ENCODE data around the gene AMMECR1L.
"Not testable (repeated sequence)": the region's sequence is repeated elsewhere in the genome, so short reads cannot be mapped to it uniquely, and the experiment has no call there.

DNA sequence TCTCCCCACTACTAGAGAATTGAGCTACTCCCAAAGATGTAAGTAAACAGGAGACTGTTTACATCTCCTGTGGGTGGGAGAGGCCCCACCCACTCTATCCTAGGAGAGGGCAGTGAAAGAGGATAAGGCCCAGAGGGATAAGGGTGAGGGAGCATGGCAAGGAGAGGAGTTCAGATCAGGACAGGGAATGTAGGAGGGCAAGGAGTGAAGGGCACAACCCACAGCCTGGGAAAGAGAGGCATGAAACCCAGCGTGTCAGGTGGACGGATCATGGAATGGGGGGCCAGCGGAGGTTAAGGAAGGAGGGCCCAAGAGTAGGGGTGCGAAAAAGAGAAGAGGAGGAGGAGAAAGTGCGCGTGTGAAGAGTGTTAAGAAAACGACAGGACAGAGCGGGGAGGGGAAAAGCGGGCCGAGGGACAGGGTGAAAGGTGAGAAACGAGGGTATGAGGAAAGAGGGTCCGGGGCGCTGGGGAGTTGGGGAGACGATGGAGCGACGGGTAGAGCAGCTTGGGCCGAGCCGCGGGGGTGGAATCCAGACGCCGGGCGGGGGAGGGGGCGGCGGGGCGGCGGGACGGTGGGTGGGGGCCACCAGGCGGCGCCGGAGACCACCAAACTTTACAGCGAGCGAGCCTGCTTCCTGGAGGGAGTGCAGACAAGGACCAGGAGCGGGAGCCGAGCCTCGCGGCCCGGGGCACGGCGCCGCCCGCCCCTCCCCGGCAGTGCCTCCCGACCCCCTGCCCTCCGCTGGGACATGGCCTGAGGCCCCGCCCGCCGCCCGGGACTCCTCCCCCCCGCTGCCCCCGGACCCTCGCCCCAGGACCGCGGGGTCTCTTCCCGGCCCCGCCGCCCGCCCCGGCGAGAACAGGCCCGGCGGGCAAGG, 655 bp downstream of the AMMECR1L start:
- TF ChIP-seq, protein P1, sequence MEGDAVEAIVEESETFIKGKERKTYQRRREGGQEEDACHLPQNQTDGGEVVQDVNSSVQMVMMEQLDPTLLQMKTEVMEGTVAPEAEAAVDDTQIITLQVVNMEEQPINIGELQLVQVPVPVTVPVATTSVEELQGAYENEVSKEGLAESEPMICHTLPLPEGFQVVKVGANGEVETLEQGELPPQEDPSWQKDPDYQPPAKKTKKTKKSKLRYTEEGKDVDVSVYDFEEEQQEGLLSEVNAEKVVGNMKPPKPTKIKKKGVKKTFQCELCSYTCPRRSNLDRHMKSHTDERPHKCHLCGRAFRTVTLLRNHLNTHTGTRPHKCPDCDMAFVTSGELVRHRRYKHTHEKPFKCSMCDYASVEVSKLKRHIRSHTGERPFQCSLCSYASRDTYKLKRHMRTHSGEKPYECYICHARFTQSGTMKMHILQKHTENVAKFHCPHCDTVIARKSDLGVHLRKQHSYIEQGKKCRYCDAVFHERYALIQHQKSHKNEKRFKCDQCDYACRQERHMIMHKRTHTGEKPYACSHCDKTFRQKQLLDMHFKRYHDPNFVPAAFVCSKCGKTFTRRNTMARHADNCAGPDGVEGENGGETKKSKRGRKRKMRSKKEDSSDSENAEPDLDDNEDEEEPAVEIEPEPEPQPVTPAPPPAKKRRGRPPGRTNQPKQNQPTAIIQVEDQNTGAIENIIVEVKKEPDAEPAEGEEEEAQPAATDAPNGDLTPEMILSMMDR (conservative IDR thresholded peaks at IDR 0.05) = not testable (repeated sequence)
- TF ChIP-seq EZH2 (IDR thresholded peaks at IDR 0.05; ENCODE audit: low read depth) = not testable (repeated sequence)

All from PC-9 (cell line).